SK-N-SH treated with all-trans-retinoic acid at 6 μM for 48 hours (cell line): ENCODE data around the gene CMIP.

Experiments
- ATAC-seq: fragments of 200-7000 bp; cut with Tn5 transposase; 3 replicates; pipeline ENCODE4 v1.9.1; 2020; ENCODE audit warnings: mild to moderate bottlenecking, moderate library complexity
- ARNTL ChIP-seq: fragments of 450-650 bp; formaldehyde crosslinking; IDR thresholded peaks from 2 replicates; pipeline ENCODE4 v1.5.0; 2020; ENCODE audit warnings: low read depth, mild to moderate bottlenecking, moderate library complexity, borderline replicate concordance
- CREB5 ChIP-seq: fragments of 250-450 bp; sonication (Bioruptor Pico); IDR thresholded peaks from 2 replicates; pipeline ENCODE4 v1.5.1; 2020; ENCODE audit warnings: low read depth, mild to moderate bottlenecking, moderate library complexity
- CSRNP3 ChIP-seq: fragments of 250-450 bp; sonication (Bioruptor Pico); IDR thresholded peaks from 2 replicates; pipeline ENCODE4 v1.5.1; 2021; ENCODE audit warnings: mild to moderate bottlenecking, moderate library complexity
- ESRRG ChIP-seq: fragments of 250-450 bp; sonication (Bioruptor Pico); IDR thresholded peaks from 2 replicates; pipeline ENCODE4 v1.6.1; 2021; ENCODE audit warnings: mild to moderate bottlenecking
- GLIS3 ChIP-seq: fragments of 250-450 bp; sonication (Bioruptor Pico); IDR thresholded peaks from 2 replicates; pipeline ENCODE4 v1.5.0; 2020; ENCODE audit warnings: mild to moderate bottlenecking, moderate library complexity
- ISL1 ChIP-seq: fragments of 250-450 bp; sonication (Bioruptor Pico); IDR thresholded peaks from 2 replicates; pipeline ENCODE4 v2.1.2; 2022; ENCODE audit warnings: mild to moderate bottlenecking, moderate library complexity
- OSR1 ChIP-seq: fragments of 250-450 bp; sonication (Bioruptor Pico); IDR thresholded peaks from 2 replicates; pipeline ENCODE4 v1.8.0; 2022; ENCODE audit warnings: moderate library complexity, mild to moderate bottlenecking, inconsistent platforms
- PATZ1 ChIP-seq: fragments of 250-450 bp; sonication (Bioruptor Pico); IDR thresholded peaks from 2 replicates; pipeline ENCODE4 v1.8.0; 2020; ENCODE audit warnings: mild to moderate bottlenecking, moderate library complexity, borderline replicate concordance
- POU6F1 ChIP-seq: fragments of 250-450 bp; sonication (Bioruptor Pico); IDR thresholded peaks from 2 replicates; pipeline ENCODE4 v1.8.0; 2021; ENCODE audit warnings: low read depth, mild to moderate bottlenecking, moderate library complexity, borderline replicate concordance
- PPARA ChIP-seq: fragments of 250-450 bp; sonication (Bioruptor Pico); IDR thresholded peaks from 2 replicates; pipeline ENCODE4 v1.5.0; 2020; ENCODE audit warnings: mild to moderate bottlenecking, borderline replicate concordance
- RARB ChIP-seq: fragments of 250-450 bp; sonication (Bioruptor Pico); IDR thresholded peaks from 2 replicates; pipeline ENCODE4 v1.8.0; 2021; ENCODE audit warnings: mild to moderate bottlenecking, moderate library complexity
- SNAI2 ChIP-seq: fragments of 250-450 bp; sonication (Bioruptor Pico); IDR thresholded peaks from 2 replicates; pipeline ENCODE4 v1.5.0; 2020; ENCODE audit warnings: mild to moderate bottlenecking, moderate library complexity
- TCF4 ChIP-seq: fragments of 250-450 bp; sonication (Bioruptor Pico); IDR thresholded peaks from 2 replicates; pipeline ENCODE4 v1.8.0; 2021; ENCODE audit warnings: mild to moderate bottlenecking, moderate library complexity, borderline replicate concordance
- TOX ChIP-seq: fragments of 250-450 bp; sonication (Bioruptor Pico); IDR thresholded peaks from 2 replicates; pipeline ENCODE4 v1.8.0; 2021; ENCODE audit warnings: mild to moderate bottlenecking, moderate library complexity, borderline replicate concordance
- TSHZ2 ChIP-seq: fragments of 250-450 bp; sonication (Bioruptor Pico); IDR thresholded peaks from 2 replicates; pipeline ENCODE4 v1.5.0; 2020; ENCODE audit warnings: mild to moderate bottlenecking, moderate library complexity
- ZC3H10 ChIP-seq: fragments of 250-450 bp; sonication (Bioruptor Pico); IDR thresholded peaks from 2 replicates; pipeline ENCODE4 v1.5.1; 2021; ENCODE audit warnings: mild to moderate bottlenecking, moderate library complexity
- ZFP3 ChIP-seq: fragments of 250-450 bp; sonication (Bioruptor Pico); IDR thresholded peaks from 2 replicates; pipeline ENCODE4 v1.5.0; 2020; ENCODE audit warnings: mild to moderate bottlenecking, moderate library complexity
- ZFP30 ChIP-seq: fragments of 450-650 bp; formaldehyde crosslinking; IDR thresholded peaks from 2 replicates; pipeline ENCODE4 v1.5.0; 2022; ENCODE audit warnings: mild to moderate bottlenecking, moderate library complexity
- ZNF565 ChIP-seq: fragments of 450-650 bp; formaldehyde crosslinking; conservative IDR thresholded peaks from 2 replicates; pipeline ENCODE4 v1.5.0; 2020; ENCODE audit warnings: low read depth, mild to moderate bottlenecking, moderate library complexity
- ZNF70 ChIP-seq: fragments of 450-650 bp; formaldehyde crosslinking; IDR thresholded peaks from 2 replicates; pipeline ENCODE4 v1.5.0; 2020; ENCODE audit warnings: mild to moderate bottlenecking, moderate library complexity
- ZNF8 ChIP-seq: fragments of 450-650 bp; formaldehyde crosslinking; IDR thresholded peaks from 2 replicates; pipeline ENCODE4 v1.5.0; 2020; ENCODE audit warnings: mild to moderate bottlenecking, moderate library complexity

The CMIP gene

GRCh38 chr16:81493755-81494433 is 49.3 kb downstream of the CMIP start:
- peak; percentile 89 for ATAC-seq
- TF ChIP-seq SNAI2 (no peak), TSHZ2 (CRISPR knock-in tag) (no peak), TCF4 (CRISPR knock-in tag) (no peak), RARB (no peak), ZNF70 (CRISPR knock-in tag) (no peak), ZNF565 (no peak), OSR1 (CRISPR knock-in tag) (no peak), ZFP3 (CRISPR knock-in tag) (no peak), CSRNP3 (CRISPR knock-in tag) (no peak), POU6F1 (CRISPR knock-in tag) (no peak), PPARA (no peak), ZC3H10 (CRISPR knock-in tag) (no peak), ZFP30 (CRISPR knock-in tag) (no peak), ARNTL (CRISPR knock-in tag) (no peak), GLIS3 (CRISPR knock-in tag) (no peak), ESRRG (CRISPR knock-in tag) (no peak), TOX (CRISPR knock-in tag) (no peak)
- TF ChIP-seq, all 23 proteins: peak for 0

- TF ChIP-seq ARNTL (CRISPR knock-in tag) = no peak
- no peak for TF ChIP-seq CREB5 (CRISPR knock-in tag)
- no peak for TF ChIP-seq CSRNP3 (CRISPR knock-in tag)
- TF ChIP-seq PATZ1 (CRISPR knock-in tag) = no peak
- no peak for TF ChIP-seq TSHZ2 (CRISPR knock-in tag)
- TF ChIP-seq TOX (CRISPR knock-in tag) = no peak
- TF ChIP-seq ZNF70 (CRISPR knock-in tag) = no peak
- TF ChIP-seq GLIS3 (CRISPR knock-in tag) = no peak
- TF ChIP-seq ISL1 = no peak
- TF ChIP-seq ZNF8 (CRISPR knock-in tag) = no peak
- no peak for ATAC-seq
Measured at GRCh38 chr16:81494434-81494806, 49.8 kb downstream of the CMIP start.
